Epithelial cell of prostate (primary cell): ENCODE measurements around the gene ERC2.

ENCODE experiments used
- DNase-seq: peaks from one replicate; pipeline ENCODE4 v3.0.0-alpha.2; 2011; ENCODE audit warnings: low read depth, low spot score
- H3K27ac ChIP-seq: fragments of 450-650 bp; 2 replicates; pipeline ENCODE4 v1.5.1; 2017; ENCODE audit warnings: mild to moderate bottlenecking

The ERC2 gene

DNA sequence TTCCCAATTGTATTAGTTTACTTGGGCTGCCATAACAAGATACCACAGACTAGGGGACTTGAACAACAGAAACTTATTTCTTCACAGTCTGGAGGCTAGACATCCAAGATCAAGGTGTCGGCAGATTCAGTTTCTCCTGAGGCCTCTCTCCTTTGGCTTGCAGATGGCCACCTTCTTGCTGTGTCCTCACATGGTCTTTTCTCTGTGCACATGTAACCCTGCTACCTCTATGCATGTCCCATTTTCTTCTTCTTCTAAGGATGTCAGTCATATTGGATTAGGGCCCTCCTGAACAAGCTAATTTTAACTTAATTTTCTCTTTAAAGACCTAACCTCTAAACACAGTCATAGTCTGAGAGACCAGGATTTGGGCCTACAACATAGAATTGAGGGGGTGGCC lies 644.4 kb downstream of the ERC2 start:
- DNase-seq, result no peak
- no peak overlapping the region for H3K27ac ChIP-seq

DNA sequence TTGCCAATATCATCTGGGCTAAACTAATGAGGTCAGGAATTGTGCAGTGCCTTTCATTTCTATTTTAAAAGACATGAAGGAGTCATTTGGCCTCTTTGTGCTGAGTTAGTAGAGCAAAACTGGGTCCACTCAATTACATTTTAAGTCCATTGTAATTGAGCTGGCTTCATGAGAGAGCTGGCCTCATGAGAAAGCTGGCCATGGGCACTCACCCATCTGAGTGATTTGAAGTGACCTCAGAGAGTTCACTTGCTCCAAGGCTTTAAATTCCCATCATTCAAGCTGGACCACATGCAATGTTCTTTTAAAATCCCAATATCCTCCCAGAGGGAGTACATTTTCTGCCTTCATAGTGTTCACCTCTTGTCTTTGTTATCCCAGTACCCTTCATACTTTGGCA lies 645.3 kb downstream of the ERC2 start:
- H3K27ac ChIP-seq, result no peak overlapping the region
- DNase-seq, result no peak

DNA sequence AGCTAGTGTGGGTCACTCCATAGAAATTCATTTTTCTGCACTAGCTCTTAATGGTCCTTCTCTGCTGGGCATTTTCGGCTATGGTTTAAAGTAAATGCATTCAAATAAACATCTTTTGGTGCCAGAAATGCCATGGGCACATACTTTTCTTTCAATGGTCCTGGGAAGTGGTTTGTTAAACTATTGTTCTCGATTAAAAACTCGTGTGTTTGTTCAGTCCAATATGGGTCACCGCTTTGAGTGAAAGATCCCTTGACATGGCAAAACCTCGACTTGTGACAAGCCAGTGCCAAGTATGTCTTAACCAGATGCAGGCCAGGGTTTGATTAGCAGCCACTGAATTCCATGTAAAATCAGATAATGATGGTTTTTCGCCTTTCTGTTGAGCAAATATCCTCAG lies 649.3 kb downstream of the ERC2 start:
- DNase-seq, result no peak
- H3K27ac ChIP-seq, result no peak overlapping the region

DNA sequence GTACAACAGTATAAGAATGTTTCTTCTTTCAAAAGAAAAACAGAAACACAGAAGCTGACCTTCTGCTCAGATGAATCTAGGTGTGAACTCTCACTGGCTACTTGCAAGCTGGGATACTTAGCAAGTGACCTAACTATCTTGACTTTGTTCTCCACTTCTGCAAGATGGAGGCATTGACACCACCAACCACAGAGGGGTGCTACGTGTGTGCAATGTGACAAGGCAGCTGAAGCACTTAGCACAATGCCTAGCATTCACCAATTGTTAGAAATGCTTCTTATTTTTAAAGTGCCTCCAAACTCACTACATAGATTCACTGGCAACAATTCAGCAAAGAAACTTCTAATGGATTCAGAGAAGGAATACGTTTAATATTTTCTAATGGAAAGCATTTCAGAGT lies 649.8 kb downstream of the ERC2 start:
- DNase-seq, result no peak

DNA sequence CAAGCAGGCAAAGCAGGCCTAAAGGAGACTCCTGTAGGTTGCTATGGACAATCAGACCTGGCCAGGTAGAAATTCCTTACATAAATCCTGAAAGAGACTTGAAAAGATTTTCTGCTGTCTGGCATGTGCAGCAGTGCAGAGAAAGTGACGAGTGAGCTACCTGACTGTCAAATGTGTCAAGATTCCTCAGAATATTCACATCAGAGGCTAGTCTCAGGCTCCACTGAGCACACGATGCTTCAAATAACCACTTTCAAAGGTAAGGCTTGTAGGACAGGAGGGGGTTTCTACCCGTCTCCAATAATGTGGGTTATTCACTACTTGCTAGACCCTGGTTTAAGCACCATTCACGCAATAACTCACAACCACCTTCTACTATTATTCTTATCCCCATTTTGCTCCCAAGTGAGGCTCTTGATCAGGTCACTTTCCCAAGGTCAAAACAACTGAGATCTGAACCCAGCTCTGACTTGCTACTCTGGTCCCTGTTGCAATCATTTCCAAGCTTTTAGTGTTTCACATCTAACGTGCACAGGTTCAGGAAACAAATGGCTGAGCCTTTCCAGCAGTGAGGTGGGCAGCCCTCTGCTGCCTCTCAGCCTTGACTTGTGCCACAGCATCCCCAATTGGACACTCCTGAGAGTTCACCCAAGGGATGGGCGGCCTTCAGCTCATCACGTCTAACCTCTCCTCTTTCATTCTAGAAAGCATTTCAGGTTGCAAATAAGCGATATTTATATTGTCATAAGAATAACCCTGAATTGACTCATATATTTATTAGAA lies 651.3 kb downstream of the ERC2 start:
- no peak for DNase-seq
- no peak overlapping the region for H3K27ac ChIP-seq

More for the DNA sequence above, 649.8 kb downstream of the ERC2 start:
- no peak overlapping the region for H3K27ac ChIP-seq

DNA sequence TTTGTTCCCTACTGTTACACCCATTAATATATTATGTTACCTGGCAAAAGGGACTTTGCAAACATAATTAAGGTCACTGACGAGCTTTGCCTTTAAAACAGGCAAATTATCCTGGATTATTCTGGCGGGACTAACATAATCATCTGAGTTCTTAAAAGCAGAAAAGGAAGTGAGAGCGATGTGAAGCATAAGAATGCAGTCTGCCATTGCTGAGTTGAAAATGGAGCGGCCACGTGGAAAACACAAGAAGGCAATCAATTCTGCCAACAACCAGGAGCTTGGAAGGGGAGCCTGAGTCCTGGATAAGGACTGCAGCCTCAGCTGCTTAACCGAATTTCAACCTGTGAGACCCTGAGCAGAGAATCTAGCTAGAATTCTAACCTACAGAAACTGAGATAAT lies 653.0 kb downstream of the ERC2 start:
- DNase-seq, result no peak
- H3K27ac ChIP-seq, result no peak overlapping the region

DNA sequence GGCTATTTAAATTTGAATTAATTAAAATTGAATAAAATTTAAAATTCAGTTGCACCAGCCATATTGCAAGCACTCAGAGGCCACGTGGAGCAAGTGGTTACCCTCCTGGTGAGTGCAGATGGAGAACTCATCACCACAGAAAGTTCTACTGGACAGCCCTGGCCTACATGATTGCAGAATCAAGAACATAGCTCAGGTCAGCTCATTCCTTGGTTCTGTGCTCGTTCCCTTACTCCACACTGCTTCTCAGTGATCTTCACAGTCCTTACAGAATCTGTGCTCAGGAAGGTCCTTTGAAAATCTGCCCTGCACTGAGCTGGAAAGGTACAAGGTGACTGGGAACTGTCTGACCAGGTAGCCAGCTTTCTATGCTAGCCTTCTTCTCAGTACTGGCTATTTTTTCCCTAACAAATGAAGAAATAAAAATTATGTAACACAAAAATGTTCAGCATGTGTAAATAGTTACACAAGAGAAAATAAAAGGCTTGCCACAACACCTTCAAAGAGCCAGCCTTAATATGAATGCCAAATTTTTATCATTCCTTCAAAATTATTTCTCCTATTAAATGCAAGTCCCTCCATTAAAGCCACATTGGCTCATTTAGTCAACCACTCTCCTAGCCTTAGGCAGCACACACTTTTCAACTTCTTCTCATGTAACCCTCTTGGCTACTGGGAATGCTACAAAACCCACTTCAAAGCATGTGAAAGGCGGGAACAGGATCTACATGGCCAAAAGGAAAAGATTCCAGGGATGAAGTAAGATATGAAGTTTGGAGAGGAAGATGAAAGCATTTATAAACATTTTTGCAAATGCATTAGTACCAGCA lies 654.8 kb downstream of the ERC2 start:
- DNase-seq, result no peak
- no peak overlapping the region for H3K27ac ChIP-seq

DNA sequence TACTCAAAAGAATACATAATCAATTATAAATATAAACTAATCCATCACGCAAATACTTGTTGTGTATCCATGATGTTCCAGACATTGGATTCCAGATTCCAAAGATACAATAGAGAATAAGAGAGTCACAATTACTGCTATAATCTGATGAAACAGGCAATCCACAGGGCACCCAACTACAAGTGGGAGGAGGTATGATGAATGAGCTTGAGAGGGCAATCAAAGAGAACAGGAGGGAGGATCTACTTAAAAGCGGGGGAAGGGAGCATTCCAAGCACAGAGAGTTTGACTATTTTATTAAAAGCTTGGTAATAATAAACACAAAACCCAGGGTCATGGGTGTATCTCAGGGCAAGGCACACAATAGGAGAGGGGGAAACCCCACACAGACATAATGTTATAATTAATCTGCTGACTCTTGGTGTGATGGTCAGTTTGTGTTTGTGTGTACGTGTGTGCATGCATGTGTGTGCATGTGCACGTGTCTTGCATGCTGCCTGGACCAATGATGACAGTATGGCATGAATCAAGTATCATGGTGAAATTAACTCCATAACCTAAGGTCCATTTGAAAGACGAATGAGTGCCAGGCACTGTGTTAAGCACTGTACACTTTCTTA lies 655.8 kb downstream of the ERC2 start:
- H3K27ac ChIP-seq, result no peak overlapping the region
- DNase-seq, result no peak

DNA sequence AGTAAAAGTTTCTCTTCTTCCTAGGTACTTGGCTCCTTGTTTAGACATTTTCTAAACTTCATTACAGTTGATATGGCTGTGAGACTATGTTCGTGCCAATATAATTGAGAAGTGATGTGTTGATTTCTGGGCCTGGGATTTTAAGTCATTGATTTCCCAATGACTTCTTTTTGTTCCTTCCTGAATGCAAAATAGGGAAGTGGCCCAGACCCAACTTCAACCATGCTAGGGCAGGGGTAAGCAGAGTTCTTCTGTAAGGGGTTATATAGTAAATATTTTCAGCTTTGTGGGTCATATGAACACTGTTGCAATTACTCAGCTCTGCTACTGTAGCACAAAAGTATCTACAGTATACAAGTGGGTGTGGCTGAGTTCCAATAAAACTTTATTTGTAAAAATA lies 661.1 kb downstream of the ERC2 start:
- H3K27ac ChIP-seq, result no peak overlapping the region
- DNase-seq, result no peak

DNA sequence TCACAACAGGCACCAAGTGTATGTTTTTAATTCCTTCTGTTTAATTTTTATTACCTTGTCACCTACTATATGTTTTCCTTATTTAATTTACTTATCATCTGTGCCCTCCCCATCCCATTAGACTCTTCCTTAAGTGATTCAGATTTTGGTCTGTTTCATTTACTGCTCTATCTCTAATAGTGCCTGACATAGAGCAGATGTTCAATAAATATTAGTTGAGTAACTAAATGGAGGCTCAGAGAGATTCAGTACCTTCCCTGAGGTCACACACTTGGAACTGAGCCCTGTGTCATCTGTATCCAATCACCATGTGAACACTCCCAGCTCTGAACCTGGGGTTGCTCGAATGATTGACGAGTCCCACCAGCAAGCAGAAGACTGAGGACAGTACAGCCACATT lies 663.1 kb downstream of the ERC2 start:
- DNase-seq, result no peak
- no peak overlapping the region for H3K27ac ChIP-seq

DNA sequence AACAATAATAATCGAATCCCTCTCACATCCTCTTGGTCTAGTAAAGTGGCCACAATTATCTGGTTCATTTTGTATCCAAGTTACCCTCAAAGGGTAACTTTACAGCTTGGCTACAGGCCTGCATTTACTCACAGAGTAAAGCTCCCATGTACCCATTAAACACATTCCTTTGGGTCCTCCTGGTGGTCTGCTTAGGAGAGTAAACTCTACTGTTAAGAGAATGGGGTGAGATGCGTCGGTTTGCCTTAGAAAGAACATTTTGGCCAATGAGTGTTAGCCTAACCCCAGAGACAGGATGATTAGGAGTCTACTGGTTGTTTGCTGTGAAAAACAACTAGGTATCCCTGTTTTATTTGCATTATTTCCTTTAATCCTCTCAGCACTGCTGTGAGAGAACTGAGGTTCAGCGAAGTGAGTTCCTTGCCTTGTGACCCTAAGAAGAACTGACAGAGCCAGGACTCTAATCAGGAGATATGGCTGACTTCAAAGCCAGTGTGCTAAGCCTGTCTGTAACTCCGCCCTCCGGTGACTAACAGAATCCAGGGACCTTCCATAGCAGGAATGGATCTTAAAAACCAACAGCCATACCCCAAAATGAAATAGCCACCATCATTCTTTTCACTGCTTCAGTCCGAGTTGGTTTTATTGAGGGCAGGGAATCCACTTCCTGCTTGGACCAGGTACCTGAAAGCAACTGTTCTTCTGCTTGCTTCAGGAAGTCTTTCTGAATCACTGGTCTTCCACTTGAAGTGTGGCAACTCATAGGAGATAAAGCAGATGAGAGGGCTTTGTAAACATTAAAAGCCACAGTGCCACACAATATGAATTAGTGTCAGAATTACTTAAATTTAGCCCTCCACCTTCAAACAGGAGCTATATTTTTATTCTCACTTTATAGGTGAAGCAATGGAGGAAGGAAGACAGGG lies 663.8 kb downstream of the ERC2 start:
- H3K27ac ChIP-seq, result no peak overlapping the region
- no peak for DNase-seq

DNA sequence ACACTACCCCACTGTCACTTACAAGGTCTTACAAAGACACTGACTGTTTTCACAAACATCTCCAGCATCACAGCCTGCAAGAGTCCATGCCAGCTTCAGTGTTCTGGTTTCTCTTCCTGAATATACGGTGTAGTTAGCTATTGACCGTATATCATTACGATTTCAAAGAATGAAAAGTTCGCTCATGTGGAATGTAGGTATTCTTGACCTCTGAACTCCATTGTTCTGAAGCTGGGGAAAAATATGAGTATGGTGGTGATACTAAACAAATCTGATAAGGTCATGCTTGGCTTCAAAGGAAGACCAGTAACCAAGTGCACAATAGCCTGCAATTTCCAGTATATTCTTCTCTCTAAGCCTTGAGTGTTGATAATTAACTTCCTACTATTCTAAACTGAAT lies 665.5 kb downstream of the ERC2 start:
- H3K27ac ChIP-seq, result no peak overlapping the region
- DNase-seq, result no peak

DNA sequence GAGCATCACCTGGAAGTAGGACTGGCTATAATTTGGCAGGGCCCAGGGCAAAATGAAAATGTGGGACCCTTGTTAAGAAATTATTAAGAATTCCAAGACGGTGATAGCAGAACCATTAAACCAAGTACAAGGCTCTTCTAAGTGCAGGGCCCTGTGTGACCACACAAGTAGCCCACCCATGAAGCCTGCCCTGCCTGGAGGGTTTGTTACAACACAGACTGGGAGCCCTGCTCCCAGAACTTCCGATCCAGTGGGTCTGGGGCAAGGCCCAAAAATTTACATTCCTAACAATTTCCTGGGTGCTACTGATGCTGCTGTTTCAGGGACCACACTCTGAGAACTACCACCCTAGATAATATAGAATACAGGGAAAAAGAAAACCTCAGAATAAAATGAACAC lies 666.6 kb downstream of the ERC2 start:
- H3K27ac ChIP-seq, result no peak overlapping the region
- no peak for DNase-seq

DNA sequence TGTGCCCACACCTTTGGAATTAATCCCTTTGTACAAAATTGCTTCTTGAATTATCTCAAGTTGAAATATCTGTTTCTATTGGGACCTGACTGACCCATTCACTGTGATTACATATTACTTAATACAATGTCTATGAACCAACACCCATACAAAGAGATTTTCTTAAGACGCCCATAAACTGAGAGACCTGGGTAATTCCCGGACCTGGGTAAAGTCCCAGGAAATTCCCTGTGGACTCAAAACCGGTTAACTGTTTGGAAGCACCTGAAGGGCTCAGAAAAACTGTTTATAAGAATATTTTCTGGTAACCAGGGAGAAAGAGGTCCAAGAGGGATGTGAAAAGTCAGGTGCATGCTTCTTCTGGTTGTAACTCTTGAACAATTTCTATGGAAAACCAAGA lies 667.2 kb downstream of the ERC2 start:
- DNase-seq, result no peak

DNA sequence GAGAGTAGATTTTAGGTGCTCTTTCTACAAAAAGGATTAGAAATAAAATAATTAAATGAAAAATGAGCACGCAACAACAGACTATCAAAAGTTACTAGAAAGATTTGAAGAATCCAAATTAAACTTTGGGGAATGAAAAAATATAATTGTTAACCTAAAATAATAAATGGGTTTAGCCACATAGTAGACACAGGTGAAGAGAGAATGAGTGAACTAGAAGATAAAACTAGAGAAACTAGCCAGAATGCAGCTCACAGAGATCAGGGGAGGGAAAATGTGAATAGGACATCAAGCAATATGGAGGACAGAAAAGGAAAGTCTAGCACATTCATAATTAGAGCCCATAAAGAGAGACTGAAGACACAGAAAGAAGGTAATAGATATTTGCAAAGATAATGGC lies 670.5 kb downstream of the ERC2 start:
- no peak overlapping the region for H3K27ac ChIP-seq
- DNase-seq, result no peak

More for the DNA sequence above, 667.2 kb downstream of the ERC2 start:
- no peak overlapping the region for H3K27ac ChIP-seq

DNA sequence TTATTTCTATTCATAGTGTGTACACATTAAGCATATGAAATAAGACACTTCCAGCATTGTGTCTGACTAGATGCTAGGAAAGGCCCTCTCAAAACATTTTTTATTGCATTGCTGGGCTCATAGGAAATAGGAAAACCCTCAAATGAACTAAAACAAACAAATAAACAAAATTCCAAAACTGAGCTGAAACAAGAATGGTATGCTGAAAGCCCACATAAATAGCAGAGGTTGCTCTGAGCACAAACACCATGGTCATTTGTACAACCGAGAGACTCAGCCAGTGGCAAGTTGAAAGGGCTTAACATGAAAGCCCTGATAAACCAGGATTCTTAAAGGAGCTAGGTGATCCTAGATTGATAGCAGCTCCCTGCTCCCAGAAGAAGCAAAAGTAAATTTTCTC lies 671.2 kb downstream of the ERC2 start:
- no peak overlapping the region for H3K27ac ChIP-seq
- no peak for DNase-seq

DNA sequence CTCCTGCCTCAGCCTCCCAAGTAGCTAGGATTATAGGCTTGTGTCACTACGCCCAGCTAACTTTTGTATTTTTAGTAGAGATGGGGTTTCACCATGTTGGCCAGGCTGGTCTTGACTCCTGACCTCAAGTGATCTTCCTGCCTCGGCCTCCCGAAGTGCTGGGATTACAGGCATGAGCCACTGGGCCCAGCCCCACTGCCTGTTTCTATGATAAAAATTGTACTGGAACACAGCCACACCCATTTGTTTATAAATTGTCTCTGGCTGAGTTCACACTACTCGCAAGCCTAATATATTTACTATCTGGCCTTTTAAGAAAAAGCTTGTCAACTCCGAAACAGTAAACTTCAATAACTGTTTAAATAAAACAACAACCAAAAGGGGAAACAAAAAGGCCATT lies 671.7 kb downstream of the ERC2 start:
- no peak for DNase-seq
- no peak overlapping the region for H3K27ac ChIP-seq

DNA sequence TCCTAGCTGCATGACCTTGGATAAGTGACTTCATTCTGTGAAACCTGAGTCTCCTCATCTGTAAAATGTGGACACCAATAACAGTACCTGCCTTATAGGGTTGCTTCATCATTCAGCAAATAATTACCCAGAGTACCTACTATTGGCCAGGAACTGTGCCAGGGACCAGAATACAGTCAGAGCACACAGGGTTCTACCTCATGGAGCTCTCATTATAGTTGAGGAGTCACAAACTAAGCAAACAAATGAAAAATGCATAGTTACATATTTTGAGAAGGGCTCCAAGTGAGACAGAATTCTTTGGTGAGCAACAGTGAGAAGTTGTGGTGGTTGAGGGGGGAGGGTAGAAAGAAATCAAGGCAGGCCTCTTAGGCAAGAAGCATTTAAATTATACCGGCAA lies 672.5 kb downstream of the ERC2 start:
- no peak overlapping the region for H3K27ac ChIP-seq
- peak; percentile 12 for DNase-seq

DNA sequence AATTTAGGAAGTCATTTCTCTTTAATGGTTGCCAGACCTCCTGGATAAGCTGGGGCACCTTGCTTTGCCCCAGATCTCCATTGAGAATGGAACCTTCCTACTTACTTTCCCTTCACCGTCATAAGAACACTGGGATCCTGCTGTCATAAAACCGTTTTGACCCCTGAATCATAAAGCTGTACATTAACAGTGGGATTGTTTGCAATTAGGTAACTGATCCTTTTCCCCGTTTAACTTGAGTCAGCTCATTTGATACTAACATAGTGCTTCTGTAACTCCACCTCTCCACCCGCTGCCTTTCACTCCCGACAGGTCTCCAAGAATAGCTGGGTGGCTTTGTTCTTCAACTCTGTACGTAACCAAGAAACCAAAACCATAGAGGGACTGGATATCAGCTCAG lies 673.0 kb downstream of the ERC2 start:
- no peak overlapping the region for H3K27ac ChIP-seq
- no peak for DNase-seq

DNA sequence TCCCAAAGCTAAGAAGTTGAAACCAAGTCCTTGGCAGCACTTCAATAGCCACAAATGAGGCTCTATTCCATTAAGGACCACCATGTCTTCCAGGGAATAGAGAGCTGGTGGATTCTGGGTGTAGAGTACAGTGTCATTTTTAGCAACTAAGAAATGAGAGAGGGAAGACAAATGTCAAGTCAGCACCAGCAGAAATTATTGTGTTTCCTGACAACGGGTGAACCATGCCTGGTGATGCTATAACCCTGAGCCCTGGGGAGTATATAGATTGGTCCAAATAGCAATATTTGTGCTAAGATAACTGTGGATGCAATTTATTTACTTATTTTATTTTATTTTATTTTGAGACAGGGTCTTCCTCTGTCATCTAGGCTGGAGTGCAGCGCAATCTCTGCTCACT lies 675.5 kb downstream of the ERC2 start:
- no peak for DNase-seq
- no peak overlapping the region for H3K27ac ChIP-seq
